NCI-H748 (cell line): ENCODE results near the gene SLC35C1.
"Not testable (repeated sequence)": the region's sequence is repeated elsewhere in the genome, so short reads cannot be mapped to it uniquely, and the experiment has no call there.

Experiments used
- DNase-seq: peaks from one replicate; lab custom pipeline; 2025; ENCODE audit not compliant: unreplicated experiment; lab: John Stamatoyannopoulos, UW

The SLC35C1 gene

DNA sequence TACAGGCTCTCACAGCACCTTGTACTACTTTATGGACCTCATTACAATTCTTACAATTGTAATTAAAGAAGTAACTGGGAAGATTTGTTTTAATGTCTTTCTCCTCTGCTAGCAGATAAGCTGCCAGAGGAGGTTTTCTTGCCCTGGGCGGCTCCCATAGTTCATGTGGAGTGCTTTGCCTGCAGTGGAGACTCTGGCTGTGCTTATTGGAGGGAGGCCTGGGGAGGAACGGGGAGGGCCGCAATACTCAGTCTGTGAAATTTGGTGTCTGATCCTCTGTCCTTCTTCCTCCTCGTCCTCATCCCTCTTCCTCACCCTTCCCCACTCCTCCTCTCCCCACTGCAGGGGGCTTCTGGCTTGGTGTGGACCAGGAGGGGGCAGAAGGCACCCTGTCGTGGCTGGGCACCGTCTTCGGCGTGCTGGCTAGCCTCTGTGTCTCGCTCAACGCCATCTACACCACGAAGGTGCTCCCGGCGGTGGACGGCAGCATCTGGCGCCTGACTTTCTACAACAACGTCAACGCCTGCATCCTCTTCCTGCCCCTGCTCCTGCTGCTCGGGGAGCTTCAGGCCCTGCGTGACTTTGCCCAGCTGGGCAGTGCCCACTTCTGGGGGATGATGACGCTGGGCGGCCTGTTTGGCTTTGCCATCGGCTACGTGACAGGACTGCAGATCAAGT, 5.6 kb downstream of the SLC35C1 start:
- DNase-seq, result no peak

- DNase-seq, result no peak
Measured at GRCh38 chr11:45811109-45811435, 6.1 kb downstream of the SLC35C1 start.

- no peak for DNase-seq
Measured at GRCh38 chr11:45811571-45812290, 6.8 kb downstream of the SLC35C1 start.

DNA sequence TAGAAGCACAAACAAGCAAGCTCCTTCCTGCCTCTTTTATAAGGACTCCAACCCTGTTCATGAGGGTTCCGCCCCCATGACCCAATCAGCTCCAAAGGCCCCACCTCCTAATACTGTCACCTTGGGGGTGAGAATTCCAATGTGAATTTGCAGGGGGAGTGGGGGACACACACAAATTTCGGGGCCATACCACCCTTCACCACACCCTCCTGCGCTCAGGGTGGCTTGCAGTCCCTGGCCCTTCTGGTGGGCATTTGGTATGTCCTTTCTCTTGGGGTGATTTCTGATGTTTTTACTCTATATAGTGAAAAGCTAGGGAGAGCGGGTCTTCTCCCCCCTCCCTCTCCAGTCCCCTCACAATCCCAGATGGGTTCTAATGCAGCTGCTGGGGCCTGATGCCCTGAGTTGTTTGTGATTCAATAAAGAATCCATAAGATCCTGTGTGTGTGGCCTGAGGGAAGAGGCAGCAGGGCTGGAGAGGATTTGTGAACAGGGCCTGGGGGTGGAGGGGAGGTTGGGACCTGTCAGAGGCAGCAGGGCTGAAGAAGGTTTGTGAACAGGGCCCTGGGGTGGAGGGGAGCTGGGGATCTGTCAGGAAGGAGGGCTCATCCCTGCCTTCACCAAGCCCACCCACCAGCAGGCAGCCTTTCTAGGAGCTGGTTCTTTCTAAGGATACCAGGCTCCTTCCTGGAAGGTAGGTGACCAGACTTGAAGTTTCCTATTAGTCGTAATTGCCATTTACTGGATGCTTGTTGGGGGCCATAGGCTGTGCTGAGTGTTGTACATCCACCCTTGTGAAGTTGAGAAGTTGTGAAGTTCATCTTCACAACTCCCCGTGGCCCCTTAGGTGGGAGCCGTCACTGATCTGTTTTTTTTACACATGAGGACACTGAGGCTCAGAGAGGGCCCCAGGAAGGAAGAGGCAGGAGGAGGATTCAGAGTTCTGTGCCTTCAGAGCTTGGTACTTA, 7.9 kb downstream of the SLC35C1 start:
- DNase-seq, result no peak

DNA sequence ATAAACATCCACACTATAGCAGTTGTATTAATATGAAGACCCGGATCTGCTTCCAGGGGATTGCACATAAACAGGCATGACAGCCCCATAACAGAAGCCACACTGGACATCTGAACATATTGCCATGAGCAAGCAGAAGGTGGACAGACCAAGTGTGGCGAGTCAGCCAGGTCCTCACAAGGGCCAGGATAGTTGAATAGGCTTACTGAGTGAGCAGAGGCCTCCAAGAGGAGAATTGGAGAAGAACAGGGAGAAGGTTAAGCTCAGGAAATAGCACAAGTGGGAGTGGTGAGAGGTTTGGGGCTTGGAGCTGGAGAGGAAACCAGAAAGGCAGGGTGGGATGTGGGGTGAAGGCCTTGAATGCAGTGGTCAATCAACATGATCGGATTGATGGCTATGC, 10.8 kb downstream of the SLC35C1 start:
- DNase-seq, result no peak

GRCh38 chr11:45816614-45817013, 11.7 kb downstream of the SLC35C1 start:
- DNase-seq, result peak; percentile 25

DNA sequence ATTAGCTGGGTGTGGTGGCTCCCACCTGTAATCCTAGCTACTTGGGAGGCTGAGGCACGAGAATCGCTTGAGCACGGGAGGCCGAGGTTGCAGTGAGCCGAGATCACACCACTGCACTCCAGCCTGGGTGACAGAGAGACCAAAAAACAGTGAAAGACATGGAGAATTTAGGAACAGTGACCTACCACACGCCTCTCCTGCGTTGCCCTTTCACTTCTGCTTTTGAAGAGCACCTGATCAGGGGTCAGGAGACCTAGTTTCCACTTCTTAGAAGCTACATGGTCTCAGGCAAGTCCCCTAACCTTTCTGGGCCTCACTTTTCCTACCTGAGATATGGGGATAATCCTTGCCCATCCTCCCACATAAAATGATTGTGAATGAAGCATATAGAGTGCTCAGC, 12.2 kb downstream of the SLC35C1 start:
- DNase-seq, result no peak

GRCh38 chr11:45818961-45819605, 14.1 kb downstream of the SLC35C1 start:
- DNase-seq, result no peak

DNA sequence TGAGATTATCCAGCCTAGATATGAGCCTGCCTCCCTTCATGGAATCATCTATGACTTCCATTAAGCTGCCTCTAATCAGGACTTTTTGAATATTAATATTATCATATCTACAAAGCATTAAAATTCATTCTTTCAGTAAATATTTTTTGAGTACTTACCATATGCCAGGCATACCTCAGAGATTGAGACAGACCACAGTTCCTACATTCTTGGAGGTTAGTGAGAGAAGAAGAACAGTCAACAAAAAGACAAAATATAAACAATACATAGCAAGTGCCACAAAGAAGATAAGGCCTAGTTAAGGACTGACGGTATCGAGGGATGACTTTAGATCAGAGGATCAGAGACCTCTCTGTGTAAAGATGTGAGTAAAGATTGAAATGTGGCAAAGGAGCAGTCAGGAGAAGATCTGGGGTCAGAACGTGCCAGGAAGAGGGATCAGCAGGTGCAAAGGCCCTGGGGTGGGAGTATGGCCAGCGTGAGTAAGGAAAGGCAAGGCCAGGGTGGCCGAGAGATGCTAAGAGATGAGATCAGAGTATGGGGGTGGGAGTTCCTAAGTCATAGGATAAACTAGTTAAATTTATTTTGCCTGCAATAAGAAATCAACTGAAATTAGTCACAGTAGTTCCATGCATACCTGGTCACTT, 15.4 kb downstream of the SLC35C1 start:
- DNase-seq, result no peak

DNA sequence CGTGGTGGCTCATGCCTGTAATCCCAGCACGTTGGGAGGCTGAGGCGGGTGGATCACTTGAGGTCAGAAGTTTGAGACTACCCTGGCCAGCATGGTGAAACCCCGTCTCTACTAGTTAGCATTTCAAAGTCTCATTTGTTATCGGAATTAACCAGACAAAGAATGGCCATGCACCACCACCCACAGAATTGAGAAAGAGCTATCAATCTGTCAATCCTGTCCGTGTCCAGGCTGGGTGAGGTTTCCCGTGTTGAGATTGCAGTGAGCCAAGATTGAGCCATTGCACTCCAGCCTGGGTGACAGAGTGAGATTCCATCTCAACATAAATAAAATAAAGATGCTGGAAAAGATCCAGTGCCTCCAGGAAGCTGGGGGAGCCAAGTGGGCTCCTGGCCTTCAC, 21.5 kb downstream of the SLC35C1 start:
- not testable (repeated sequence) for DNase-seq

DNA sequence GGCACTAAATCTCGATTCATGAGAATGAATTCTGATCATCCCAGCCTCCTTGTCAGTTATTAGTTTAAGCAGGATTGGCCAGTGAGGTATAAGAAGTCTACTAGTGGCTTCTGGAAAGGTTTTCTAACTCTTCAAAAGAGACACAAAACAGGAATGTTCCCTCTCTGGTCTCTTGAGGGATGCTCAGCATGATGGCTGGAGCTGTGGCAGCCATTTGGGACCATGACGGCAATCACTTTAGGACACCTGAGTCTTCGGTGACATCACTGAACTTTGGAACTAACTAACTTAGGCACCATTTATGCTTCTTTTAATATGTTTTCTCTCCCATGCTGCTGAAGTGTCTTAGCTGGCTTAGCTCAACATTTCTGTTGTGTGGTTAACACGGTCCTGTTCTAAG, 22.2 kb downstream of the SLC35C1 start:
- no peak for DNase-seq

DNA sequence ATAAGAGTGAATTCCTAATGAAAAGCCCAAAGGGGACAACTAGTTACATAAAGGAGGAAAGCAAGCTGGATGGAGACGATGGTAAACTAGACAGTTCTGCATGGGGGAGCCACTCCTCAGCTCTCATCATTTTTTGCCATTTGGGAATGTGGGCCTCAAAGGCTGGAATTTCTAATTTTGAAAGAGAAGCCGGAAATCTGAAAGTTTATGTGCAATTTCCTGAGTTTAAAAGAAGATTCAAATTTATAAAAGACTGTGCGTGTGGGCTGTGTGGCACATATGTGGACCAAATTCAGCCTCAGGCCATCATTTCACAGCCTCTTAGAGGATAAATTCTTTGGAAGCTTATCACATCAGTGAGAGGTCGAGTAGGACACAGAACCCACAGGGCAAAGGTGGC, 24.0 kb downstream of the SLC35C1 start:
- no peak for DNase-seq

DNA sequence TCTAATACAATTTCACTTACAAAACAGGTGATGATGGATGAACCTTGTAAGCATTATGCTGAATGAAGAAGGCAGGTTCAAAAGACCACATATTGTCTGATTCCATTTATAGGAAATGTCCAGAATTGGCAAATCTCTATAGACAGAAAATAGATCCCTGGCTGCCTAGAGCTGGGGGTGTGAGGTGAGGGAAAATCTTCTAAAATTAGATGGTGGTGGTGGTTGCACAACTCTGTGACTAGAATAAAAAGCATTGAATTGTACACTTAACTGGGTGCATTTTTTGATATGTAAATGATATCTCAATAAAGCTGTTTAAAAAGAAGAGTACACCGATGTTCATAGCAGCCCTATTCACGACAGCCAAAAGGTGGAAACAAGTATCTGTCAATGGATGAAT, 25.6 kb downstream of the SLC35C1 start:
- DNase-seq, result no peak

GRCh38 chr11:45832811-45833441, 28.0 kb downstream of the SLC35C1 start:
- no peak for DNase-seq

- no peak for DNase-seq
Measured at GRCh38 chr11:45833761-45834160, 28.8 kb downstream of the SLC35C1 start.

DNA sequence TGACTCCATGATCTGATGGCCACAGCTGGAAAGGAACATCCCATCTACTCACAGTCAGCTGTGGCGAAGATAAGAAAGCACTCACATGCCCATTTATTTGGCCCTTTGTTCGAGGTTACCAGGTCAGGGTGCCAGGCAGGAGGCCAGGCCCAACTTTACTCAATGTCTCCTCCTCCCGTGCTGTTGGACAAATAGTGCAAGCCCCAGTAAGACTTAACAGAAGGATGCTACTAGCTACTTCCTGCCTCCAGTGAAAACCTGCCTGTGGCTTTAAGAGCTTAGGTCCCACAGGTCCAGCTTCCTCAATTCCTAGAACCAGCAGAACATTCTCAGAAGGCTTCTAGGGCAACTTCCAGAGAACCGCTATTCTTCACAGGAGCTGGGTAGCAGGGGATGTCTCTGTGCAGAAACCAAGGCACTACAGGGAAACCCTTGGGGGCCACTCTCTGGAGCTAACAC, 29.4 kb downstream of the SLC35C1 start:
- no peak for DNase-seq

DNA sequence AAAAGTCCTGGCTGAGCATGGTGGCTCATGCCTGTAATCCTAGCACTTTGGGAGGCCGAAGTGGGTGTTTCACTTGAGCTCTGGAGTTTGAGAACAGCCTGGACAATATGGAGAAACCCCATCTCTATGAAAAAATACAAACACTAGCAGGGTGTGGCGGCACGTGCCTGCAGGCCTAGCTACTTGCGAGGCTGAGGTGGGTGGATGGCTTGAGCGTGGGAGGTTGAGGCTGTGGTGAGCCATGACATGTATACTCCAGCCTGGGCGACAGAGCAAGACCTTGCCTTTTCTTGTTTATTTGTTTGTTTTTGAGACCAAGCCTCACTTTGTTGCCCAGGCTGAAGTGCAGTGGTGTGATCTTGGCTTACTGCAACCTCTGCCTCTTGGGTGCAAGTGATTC, 34.3 kb downstream of the SLC35C1 start:
- DNase-seq, result no peak

DNA sequence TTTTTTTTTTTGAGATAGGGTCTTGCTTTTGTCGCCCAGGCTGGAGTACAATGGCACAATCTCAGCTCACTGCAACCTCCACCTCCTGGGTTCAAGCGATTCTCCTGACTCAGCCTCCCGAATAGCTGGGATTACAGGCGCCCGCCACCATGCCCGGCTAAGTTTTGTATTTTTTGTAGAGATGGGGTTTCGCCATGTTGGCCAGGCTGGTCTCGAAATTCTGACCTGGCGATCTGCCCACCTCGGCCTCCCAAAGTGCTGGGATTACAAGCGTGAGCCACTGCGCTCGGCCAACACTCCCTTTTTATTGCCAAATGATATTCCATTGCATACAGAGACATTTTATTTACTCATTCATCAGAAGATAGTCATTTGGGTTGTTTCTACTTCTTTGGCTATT, 35.3 kb downstream of the SLC35C1 start:
- not testable (repeated sequence) for DNase-seq

GRCh38 chr11:45843158-45843924, 38.4 kb downstream of the SLC35C1 start:
- peak; percentile 86 for DNase-seq
